OCI-LY3 (cell line): Measurements from ENCODE around the gene MUTYH.

ENCODE experiments used
- EZH2phosphoT487 ChIP-seq: fragments of 200-600 bp; shearing (Covaris generic); IDR thresholded peaks from 2 replicates; pipeline ENCODE4 v1.6.1; 2018; ENCODE audit warnings: antibody characterized with exemption, mixed run types, low read depth
- TF ChIP-seq, protein P1 (sequence below): fragments of 200-600, 300-600 bp; sonication (generic); IDR thresholded peaks from 2 replicates; pipeline ENCODE4 v1.5.1; 2014; ENCODE audit warnings: antibody characterized with exemption, low read length, low read depth

DNA sequence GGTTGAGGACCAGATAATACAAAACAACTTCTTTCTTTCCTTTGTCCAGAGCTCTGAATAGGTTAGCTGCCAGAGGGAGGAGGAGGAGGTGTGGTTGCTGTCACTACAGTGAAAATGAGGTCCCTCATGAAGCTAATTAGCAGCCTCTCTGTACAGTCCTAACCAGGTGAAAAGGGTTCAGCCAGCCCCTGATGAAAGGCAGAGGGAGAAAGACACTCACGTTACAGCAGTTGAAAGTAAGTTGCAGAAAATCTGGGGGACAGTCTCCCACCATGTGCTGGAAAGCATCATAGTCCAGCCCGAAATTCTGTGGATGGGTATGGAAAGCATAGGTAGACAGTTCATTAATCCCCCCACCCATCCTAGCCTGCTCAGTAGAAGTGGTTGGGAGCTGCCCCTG, 6.2 kb upstream of the MUTYH start:
- TF ChIP-seq, protein P1, sequence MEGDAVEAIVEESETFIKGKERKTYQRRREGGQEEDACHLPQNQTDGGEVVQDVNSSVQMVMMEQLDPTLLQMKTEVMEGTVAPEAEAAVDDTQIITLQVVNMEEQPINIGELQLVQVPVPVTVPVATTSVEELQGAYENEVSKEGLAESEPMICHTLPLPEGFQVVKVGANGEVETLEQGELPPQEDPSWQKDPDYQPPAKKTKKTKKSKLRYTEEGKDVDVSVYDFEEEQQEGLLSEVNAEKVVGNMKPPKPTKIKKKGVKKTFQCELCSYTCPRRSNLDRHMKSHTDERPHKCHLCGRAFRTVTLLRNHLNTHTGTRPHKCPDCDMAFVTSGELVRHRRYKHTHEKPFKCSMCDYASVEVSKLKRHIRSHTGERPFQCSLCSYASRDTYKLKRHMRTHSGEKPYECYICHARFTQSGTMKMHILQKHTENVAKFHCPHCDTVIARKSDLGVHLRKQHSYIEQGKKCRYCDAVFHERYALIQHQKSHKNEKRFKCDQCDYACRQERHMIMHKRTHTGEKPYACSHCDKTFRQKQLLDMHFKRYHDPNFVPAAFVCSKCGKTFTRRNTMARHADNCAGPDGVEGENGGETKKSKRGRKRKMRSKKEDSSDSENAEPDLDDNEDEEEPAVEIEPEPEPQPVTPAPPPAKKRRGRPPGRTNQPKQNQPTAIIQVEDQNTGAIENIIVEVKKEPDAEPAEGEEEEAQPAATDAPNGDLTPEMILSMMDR: no peak
- TF ChIP-seq EZH2phosphoT487: no peak
